ENCODE data around the gene SUSD4. TPM values are rescaled to one million over a fixed set of nuclear protein-coding genes. Genes with fewer than 3 reads are reported as not detected.

Gene SUSD4
- total RNA-seq, 1 experiment from 2014 or later, result 2.3 TPM

DNA sequence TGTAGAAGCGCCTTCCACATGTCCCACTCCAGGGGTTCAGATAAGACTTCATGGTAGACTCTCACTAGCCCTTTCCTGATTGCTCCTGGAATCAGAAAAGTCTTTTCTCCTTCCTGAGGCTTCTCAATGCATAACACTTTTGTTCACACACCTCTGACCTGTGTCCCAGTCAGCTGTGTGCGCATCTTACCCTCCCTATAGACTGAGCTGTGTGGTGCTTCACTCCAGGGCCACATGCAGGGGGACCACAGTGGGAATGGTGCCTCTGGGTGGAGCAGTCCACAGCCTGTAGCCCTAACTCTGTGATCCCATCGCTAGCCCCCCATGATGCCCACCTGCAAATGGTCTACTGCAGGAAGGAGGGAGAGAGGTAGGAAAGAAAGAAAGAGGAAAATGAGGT, 136.9 kb downstream of the SUSD4 start:
- Mint-ChIP-seq H3K9me3 (ENCODE audit: unreplicated experiment) (no peaks in the 10 kb centered on the region), H3K27ac (ENCODE audit: low read depth, unreplicated experiment) (no peak overlapping the region), H3K27me3 (ENCODE audit: insufficient read depth, unreplicated experiment) (no peaks in the 10 kb centered on the region), H3K4me3 (ENCODE audit: unreplicated experiment) (no peak overlapping the region), H3K4me1 (ENCODE audit: insufficient read depth, unreplicated experiment) (peaks cover 17% of the 10 kb centered on the region), H3K36me3 (ENCODE audit: insufficient read depth, unreplicated experiment) (no peaks in the 10 kb centered on the region)
- BruUV-seq (replicated peaks), result no TSS peak
- intact Hi-C loops (cut with micrococcal nuclease), result no loop called here
- DNase-seq (ENCODE audit: unreplicated experiment), result no peak
- CTCF ChIA-PET, result interaction anchor here (0.6 to 1.2 kb wide), 4 partner anchors 67 to 456 kb away, joined by 3 to 4 read pairs (median 3); no protein-coding TSS in a partner anchor
- POLR2A ChIA-PET, result interaction anchor here (1.0 to 1.5 kb wide), 2 partner anchors 9 to 23 kb away, joined by 3 to 4 read pairs; no protein-coding TSS in a partner anchor
- TF ChIP-seq, protein P1, sequence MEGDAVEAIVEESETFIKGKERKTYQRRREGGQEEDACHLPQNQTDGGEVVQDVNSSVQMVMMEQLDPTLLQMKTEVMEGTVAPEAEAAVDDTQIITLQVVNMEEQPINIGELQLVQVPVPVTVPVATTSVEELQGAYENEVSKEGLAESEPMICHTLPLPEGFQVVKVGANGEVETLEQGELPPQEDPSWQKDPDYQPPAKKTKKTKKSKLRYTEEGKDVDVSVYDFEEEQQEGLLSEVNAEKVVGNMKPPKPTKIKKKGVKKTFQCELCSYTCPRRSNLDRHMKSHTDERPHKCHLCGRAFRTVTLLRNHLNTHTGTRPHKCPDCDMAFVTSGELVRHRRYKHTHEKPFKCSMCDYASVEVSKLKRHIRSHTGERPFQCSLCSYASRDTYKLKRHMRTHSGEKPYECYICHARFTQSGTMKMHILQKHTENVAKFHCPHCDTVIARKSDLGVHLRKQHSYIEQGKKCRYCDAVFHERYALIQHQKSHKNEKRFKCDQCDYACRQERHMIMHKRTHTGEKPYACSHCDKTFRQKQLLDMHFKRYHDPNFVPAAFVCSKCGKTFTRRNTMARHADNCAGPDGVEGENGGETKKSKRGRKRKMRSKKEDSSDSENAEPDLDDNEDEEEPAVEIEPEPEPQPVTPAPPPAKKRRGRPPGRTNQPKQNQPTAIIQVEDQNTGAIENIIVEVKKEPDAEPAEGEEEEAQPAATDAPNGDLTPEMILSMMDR (IDR thresholded peaks at IDR 0.05; ENCODE audit: unreplicated experiment), result no peak

DNA sequence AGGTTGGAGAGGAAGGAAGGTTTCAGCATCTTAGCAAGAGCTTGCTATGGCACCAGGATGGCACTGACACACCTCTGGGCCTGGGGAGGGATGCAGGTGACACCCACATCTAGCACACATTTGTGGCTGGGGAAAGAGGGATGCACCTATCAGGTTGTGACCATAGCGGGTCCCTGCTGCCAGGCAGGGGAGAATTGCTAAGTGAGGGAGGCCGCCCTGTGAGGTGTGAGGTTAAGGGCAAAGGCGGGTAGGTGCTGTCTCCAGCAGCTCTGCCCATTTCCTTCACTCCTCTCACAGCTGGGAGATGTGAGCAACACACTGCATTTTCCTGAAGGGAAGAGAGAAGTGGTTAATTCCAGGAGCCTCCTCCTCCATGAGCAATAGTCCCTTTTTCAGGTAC, 137.7 kb downstream of the SUSD4 start:
- TF ChIP-seq, protein P1 (IDR thresholded peaks at IDR 0.05; ENCODE audit: unreplicated experiment), result no peak
- ChIA-PET POLR2A (interaction anchor here (0.6 to 1.0 kb wide), 3 partner anchors 24 to 454 kb away, joined by 3 to 4 read pairs (median 4); no protein-coding TSS in a partner anchor), CTCF (interaction anchor here (0.6 to 1.2 kb wide), 4 partner anchors 25 to 457 kb away, joined by 3 to 4 read pairs (median 4); no protein-coding TSS in a partner anchor)
- Mint-ChIP-seq H3K9me3 (ENCODE audit: unreplicated experiment) (no peaks in the 10 kb centered on the region), H3K36me3 (ENCODE audit: insufficient read depth, unreplicated experiment) (no peaks in the 10 kb centered on the region), H3K27ac (ENCODE audit: low read depth, unreplicated experiment) (no peak overlapping the region), H3K4me1 (ENCODE audit: insufficient read depth, unreplicated experiment) (peaks cover 14% of the 10 kb centered on the region), H3K27me3 (ENCODE audit: insufficient read depth, unreplicated experiment) (no peaks in the 10 kb centered on the region), H3K4me3 (ENCODE audit: unreplicated experiment) (no peak overlapping the region)
- no peak for DNase-seq (ENCODE audit: unreplicated experiment)
- BruUV-seq (replicated peaks), result no TSS peak
- intact Hi-C loops (cut with micrococcal nuclease), result no loop called here

DNA sequence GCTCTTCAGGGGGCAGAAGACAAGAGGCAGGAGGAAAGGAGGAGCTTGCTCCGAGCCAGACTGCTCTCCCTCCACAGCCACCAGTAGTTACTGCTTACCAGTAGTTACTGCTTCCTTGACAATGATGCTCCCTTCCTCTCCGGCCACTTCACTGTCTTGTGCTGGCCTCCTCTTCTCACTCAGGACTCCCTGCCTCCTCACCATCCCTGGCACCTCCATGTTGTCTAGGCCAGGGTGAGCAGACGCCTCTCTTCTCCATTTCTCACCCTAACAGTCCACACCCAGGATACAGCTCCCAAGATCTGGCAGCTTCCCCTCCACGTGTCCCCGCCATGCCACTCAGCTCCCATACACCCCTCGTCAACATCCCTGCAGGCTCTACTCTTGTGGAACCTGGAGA, 138.5 kb downstream of the SUSD4 start:
- Mint-ChIP-seq H3K27ac (ENCODE audit: low read depth, unreplicated experiment) (no peak overlapping the region), H3K9me3 (ENCODE audit: unreplicated experiment) (no peaks in the 10 kb centered on the region), H3K4me3 (ENCODE audit: unreplicated experiment) (no peak overlapping the region), H3K36me3 (ENCODE audit: insufficient read depth, unreplicated experiment) (no peaks in the 10 kb centered on the region), H3K27me3 (ENCODE audit: insufficient read depth, unreplicated experiment) (no peaks in the 10 kb centered on the region), H3K4me1 (ENCODE audit: insufficient read depth, unreplicated experiment) (peaks cover 8% of the 10 kb centered on the region)
- intact Hi-C loops (cut with micrococcal nuclease), result no loop called here
- DNase-seq (ENCODE audit: unreplicated experiment), result no peak
- TF ChIP-seq, protein P1 (IDR thresholded peaks at IDR 0.05; ENCODE audit: unreplicated experiment), result no peak
- CTCF ChIA-PET, result interaction anchor here (0.6 to 0.7 kb wide), 2 partner anchors 24 to 78 kb away, joined by 3 to 4 read pairs; no protein-coding TSS in a partner anchor
- no TSS peak for BruUV-seq (replicated peaks)
- POLR2A ChIA-PET, result interaction anchor here (0.6 kb wide), 2 partner anchors 25 to 454 kb away, joined by 4 read pairs; no protein-coding TSS in a partner anchor

GRCh38 chr1:223225061-223225460, 138.9 kb downstream of the SUSD4 start:
- intact Hi-C loops (cut with micrococcal nuclease), result no loop called here
- DNase-seq (ENCODE audit: unreplicated experiment), result no peak
- ChIA-PET POLR2A (no interaction called here), CTCF (no interaction called here)
- Mint-ChIP-seq H3K27ac (ENCODE audit: low read depth, unreplicated experiment) (no peak overlapping the region), H3K27me3 (ENCODE audit: insufficient read depth, unreplicated experiment) (no peaks in the 10 kb centered on the region), H3K4me1 (ENCODE audit: insufficient read depth, unreplicated experiment) (peaks cover 4% of the 10 kb centered on the region), H3K36me3 (ENCODE audit: insufficient read depth, unreplicated experiment) (no peaks in the 10 kb centered on the region), H3K4me3 (ENCODE audit: unreplicated experiment) (no peak overlapping the region), H3K9me3 (ENCODE audit: unreplicated experiment) (no peaks in the 10 kb centered on the region)
- no TSS peak for BruUV-seq (replicated peaks)
- TF ChIP-seq, protein P1 (IDR thresholded peaks at IDR 0.05; ENCODE audit: unreplicated experiment), result no peak
